GM13977 (cell line): Measurements from ENCODE around the gene NAP1L2.
"Not testable (repeated sequence)": the region's sequence is repeated elsewhere in the genome, so short reads cannot be mapped to it uniquely, and the experiment has no call there.

Source experiments
- DNase-seq: peaks from one replicate; pipeline ENCODE4 v3.0.0; 2012; ENCODE audit warnings: low spot score
- CTCF ChIP-seq: IDR thresholded peaks from 2 replicates; pipeline ENCODE4 v1.5.1; 2012; ENCODE audit warnings: mild to moderate bottlenecking, control low read depth; ENCODE audit not compliant: insufficient read depth; ENCODE audit errors: extremely low read depth, missing control alignments
- in situ Hi-C: fragments of 300-500 bp; cut with MboI; formaldehyde crosslinking; loops from one replicate; pipeline ENCODE4 v1.12.0; 2022; ENCODE audit warnings: low sequenced_read_pairs, low pct_unique_long_range_greater_than_20kb, mixed read lengths, inconsistent platforms; ENCODE audit not compliant: unreplicated experiment

The NAP1L2 gene

GRCh38 chrX:73206366-73206765 is 8.3 kb downstream of the NAP1L2 start:
- TF ChIP-seq CTCF: no peak
- in situ Hi-C loops: no loop called here
- no peak for DNase-seq

GRCh38 chrX:73182502-73183114 is 32.0 kb downstream of the NAP1L2 start:
- TF ChIP-seq CTCF: no peak
- no peak for DNase-seq
- in situ Hi-C loops: no loop called here

GRCh38 chrX:73168945-73169344 is 45.7 kb downstream of the NAP1L2 start:
- DNase-seq, in situ Hi-C loops: not testable (repeated sequence)
